HuH-7.5 (cell line): ENCODE data around the gene FBXL7.

Experiments used
- DNase-seq: peaks from one replicate; pipeline ENCODE4 v3.0.0; 2011; ENCODE audit warnings: low spot score

Gene FBXL7

GRCh38 chr5:15545082-15545481 lies 45.1 kb downstream of the FBXL7 start:
- no peak for DNase-seq

- DNase-seq = no peak
These were observed 47.4 kb downstream of the FBXL7 start for GRCh38 chr5:15547261-15547839.

DNA sequence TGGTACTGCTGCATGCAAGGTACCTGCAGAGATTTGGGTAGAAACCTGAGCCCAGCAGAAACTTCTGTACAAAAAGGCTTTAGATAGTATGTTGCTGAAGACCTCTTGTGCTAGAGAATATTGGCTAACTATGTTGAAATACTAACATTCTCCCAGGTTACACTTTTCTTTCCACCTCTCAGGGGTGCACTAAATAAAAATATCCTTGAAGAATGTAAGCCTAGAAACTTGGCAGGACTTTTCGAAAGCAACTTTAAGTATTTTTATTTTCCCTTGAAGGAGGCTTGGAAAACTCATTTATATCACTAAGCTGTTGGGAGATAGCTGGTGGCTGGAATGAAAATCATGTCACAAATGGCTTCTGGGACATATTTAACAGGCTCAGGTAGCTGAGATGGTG lies 50.0 kb downstream of the FBXL7 start:
- DNase-seq = no peak

GRCh38 chr5:15550502-15551112 lies 50.6 kb downstream of the FBXL7 start:
- no peak for DNase-seq

GRCh38 chr5:15551113-15551504 lies 51.1 kb downstream of the FBXL7 start:
- DNase-seq = no peak

GRCh38 chr5:15554542-15554941 lies 54.6 kb downstream of the FBXL7 start:
- DNase-seq = no peak

DNA sequence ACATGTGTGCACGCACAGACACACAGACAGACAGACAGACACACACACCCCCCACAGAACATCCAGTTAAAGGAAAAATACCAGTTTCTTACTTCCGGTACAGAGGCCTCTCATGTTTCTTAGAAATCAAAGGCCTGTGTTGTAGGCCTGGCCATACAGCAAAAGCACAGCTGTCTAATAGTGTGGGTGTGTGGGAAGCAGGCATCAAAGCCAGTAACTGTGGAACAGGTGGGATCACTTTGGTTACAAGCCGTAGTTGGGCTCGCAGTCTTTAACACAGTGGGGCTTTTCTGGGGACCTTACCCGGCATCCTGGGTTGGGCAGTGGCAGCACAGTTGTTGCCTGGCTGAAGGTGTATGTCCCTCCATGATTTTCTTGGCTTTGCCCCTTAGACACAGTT lies 55.2 kb downstream of the FBXL7 start:
- no peak for DNase-seq

DNA sequence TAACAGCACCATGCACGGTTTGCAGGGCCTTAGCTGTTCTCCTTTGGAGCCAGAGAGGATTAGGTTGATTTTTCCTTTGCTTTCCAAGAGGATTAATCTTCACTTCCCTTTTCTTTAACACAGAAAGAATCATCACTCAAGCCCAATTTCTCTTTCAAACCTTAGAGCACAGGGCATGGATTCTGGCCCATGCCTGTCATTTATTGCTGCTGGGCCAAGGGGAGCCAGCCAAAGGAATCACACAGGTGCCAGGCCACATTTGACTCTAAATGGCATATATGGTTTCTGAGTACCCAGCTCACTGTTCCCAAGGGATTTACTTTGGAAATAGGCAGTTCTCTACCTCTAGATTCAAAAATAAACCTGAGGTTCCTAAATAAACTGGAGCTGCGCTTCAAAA lies 58.3 kb downstream of the FBXL7 start:
- DNase-seq = no peak

GRCh38 chr5:15558681-15559080 lies 58.7 kb downstream of the FBXL7 start:
- DNase-seq = no peak

- DNase-seq = no peak
These were observed 60.4 kb downstream of the FBXL7 start for GRCh38 chr5:15560421-15560820.

GRCh38 chr5:15564523-15564922 lies 64.5 kb downstream of the FBXL7 start:
- no peak for DNase-seq

GRCh38 chr5:15564957-15565356 lies 65.0 kb downstream of the FBXL7 start:
- DNase-seq = no peak

DNA sequence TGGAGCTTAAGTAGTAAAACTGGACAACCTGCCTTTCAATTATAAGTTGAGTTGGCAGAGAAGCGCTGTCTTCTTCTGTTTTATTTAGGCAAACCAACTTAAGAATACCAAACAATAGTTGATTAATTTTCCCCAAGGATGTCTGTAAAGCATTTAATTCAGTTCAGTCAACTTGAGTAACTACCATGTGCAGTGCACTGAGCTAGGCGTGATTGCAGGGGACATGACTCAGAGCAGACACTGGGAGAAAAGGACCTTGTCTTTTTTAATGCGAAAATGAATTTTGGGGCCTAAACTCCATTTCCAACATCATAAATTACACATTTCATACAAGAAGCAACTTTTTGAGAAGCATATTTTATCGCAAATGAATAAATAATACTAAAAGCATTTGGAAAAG lies 66.3 kb downstream of the FBXL7 start:
- no peak for DNase-seq

- no peak for DNase-seq
These were observed 66.8 kb downstream of the FBXL7 start for GRCh38 chr5:15566789-15567188.

- DNase-seq = no peak
These were observed 70.5 kb downstream of the FBXL7 start for GRCh38 chr5:15570491-15570890.

DNA sequence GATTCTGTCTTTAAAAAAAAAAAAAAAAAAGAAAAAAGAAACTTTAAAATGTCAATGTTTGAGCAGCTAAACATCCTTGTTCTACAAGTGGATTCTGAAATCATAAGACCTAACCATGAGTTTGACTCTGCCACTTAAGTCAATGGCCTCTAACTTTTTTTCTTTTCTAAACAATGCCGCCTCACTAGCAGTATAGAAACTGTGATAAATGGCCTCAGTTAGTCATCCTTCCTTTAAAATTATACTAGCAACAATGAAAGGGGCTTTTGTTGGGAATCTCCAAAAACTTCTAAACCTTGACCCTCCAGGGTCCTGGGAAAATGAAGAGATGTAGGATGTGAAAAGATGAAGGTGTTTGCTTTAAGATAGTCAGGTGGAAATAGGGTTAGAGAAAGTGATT lies 71.1 kb downstream of the FBXL7 start:
- DNase-seq = no peak

DNA sequence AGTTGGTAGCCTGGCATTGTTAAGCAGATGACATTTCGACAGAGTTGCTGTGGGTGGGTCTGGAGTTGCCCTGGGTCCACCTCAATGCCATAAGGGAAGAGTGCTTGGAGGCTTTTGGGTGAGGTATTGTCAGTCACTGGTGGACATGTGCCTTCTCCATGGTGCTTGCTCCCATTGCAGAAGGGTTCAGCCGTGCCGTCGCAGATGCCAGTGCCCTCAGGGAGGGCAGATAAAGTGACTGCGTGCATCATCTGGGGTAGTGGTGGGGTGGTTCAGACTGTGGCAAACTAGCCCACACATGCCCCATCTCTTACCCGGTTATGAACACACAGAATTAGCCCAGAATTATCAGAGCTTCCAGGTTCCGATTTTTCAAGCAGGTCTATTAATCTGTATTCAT lies 71.6 kb downstream of the FBXL7 start:
- DNase-seq = no peak

DNA sequence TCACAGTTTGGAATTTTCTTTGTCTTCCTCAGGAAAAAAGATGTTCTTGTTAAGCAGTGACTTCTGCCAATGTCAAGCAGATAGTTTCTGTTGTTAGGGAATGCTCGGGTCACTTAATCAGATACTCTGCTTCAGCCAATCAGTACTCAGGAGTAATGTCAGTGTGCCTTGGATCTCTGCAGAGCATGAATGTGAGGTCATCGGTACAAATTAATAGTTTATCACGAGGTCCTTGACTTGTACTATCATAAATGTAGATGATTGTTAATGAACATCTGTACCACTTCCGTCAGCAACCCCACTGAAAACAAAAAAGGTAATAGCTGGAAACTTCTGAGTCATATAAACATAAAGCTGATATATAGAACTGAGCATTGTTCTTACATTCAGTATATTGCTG lies 73.6 kb downstream of the FBXL7 start:
- DNase-seq = no peak

- DNase-seq = no peak
These were observed 74.1 kb downstream of the FBXL7 start for GRCh38 chr5:15574128-15574527.

DNA sequence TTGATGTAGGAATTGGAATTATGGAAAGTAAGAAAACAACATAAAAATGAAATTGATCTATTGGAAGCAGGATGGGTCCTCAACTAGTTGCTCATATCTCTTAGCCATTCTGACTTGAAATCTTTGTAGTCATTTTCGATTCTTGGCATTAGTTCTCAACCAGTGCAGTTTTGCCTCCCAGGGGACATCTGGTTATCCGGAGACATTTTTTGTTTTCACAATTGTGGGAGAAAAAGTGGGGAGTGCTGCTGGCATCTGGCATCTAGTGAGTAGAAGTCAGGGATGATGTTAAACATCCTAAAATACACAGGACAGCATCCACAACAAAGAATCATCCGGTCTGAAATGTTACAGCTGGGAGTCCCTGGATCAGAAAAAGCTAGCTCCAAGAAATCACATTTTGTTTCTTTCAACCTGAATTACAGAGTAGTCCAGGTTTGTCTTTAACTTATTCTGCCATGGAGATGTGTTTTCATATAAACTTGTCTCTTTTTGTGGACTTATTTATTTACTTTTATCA lies 74.9 kb downstream of the FBXL7 start:
- DNase-seq = no peak

DNA sequence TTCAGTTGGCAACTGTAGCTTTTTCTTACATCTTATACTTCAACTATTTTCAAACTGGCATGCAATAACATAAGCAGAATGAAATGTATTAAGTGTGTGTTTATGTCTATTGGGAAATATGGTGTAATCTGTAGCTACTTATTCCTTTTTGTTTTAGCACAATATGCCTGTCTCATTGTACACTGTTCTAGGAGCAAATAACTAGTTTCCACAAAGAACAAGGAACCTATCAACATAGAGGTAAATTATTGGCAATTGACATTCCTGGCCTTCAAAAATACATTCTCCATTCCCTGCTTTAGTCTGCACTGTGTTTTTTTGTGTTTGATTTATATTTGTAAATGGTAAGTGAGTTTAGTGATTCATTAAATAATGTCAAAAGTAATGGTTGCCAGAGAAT lies 75.7 kb downstream of the FBXL7 start:
- DNase-seq = no peak

DNA sequence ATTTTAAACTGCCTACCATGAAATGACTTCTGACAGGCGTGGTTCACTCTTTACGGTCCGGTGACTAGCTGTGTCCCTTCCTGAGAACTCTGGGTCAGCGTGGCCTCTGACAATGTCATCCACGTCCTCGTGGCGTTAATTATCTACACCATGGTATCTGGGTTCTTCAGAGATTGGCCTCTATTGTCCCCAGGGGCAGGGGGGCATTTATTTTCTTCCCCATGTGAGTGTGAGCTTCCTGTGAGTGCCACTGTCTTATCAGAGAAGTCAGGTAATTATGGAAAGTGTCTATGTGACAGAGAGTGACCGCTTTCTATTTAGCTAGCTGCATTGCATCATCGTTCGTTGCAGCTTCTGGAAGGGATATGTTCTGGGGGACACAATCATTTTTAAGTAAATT lies 77.2 kb downstream of the FBXL7 start:
- DNase-seq = no peak

- DNase-seq = no peak
These were observed 77.9 kb downstream of the FBXL7 start for GRCh38 chr5:15577831-15578230.
